GM18502 (cell line): ENCODE results near the gene DNM3.

ENCODE experiments used
- ATAC-seq: cut with Tn5 transposase; IDR thresholded peaks from one replicate; pipeline ENCODE4 v1.9.1; 2021; ENCODE audit warnings: mild to moderate bottlenecking; ENCODE audit not compliant: unreplicated experiment, poor library complexity

DNM3 gene

GRCh38 chr1:171963762-171964161 lies 122.5 kb downstream of the DNM3 start:
- ATAC-seq = no peak

GRCh38 chr1:171965777-171966176 lies 124.5 kb downstream of the DNM3 start:
- no peak for ATAC-seq

DNA sequence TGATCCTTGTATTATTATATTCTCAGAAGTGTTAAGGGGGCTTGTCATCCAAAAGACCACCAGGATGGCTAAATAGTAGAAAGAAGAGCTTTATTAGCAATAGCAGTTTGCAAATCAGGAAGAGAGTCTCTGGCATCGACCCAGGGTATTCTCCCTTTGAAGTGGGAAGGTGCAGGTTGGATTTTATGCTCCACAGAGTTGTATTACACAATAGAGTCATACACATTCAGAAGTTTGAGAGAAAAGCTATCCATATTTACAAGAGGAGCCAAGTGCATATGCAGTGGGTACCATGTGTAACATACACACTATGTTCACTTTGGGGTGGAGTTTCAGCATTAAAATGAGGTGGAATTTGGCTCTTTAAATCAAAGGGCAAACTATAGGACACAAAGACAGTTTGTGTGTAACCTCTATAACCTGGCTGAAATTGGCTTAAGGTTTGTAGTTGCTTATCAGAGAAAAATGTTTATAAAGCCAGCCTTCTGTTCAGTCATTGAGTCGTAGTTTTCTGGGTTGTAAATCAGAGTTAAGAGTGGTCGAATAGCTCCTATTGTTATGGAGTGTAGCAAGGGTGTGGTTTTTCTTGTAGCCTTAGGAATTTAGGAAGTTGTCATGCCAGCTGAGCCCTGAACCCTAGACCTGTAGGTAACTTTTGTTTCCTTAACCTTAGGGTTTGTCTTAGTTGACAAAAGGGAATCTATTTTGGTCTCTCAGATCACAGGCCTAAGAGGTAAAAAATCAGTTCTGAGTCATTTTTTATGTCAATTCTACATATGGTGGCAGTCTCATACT lies 125.3 kb downstream of the DNM3 start:
- ATAC-seq = no peak

DNA sequence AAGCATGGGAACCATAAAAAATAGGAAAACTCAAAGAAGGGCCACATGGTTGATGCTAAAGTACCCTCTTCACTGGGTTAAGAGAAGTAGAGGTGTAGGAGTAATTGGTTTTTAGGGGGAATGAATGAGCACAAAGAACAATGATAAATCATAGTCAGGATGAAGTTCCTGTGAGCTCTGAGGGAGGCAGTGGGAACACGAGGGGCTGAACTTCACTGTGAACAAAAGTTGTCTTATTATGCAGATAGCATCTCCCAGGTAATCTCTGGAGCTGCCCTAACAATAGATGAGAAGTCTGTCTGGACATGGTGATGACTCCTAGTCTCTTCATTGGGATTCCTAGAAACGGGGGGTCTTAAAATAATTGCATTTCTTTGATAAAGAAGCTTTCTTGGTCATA lies 127.9 kb downstream of the DNM3 start:
- ATAC-seq = no peak

DNA sequence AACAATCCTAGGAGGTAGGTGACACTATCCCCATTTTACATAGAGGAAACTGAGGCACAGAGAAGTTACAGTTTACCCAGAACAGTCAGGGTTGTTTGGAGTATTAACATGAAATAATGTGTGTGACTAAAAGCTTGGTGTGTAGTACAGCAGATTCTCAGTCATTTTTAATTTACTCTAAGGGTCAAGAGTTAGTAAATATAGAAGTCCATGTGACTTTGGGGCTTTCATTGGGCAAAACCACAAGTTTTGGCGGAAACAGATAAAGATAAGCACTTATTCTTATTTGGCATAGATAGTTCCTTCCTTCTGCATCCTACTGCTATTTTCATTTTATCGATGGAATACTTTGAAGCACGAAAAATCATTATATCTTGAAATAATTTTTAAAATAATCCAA lies 128.5 kb downstream of the DNM3 start:
- ATAC-seq = no peak

- no peak for ATAC-seq
Measured at GRCh38 chr1:171972846-171973245, 131.5 kb downstream of the DNM3 start.

GRCh38 chr1:171973421-171973820 lies 132.1 kb downstream of the DNM3 start:
- no peak for ATAC-seq

- ATAC-seq = no peak
Measured at GRCh38 chr1:171981303-171981702, 140.0 kb downstream of the DNM3 start.

- no peak for ATAC-seq
Measured at GRCh38 chr1:171983584-171983983, 142.3 kb downstream of the DNM3 start.

- no peak for ATAC-seq
Measured at GRCh38 chr1:171984262-171984661, 143.0 kb downstream of the DNM3 start.

GRCh38 chr1:171984850-171985485 lies 143.7 kb downstream of the DNM3 start:
- peak; percentile 52 for ATAC-seq

- ATAC-seq = no peak
Measured at GRCh38 chr1:171985639-171986038, 144.3 kb downstream of the DNM3 start.

DNA sequence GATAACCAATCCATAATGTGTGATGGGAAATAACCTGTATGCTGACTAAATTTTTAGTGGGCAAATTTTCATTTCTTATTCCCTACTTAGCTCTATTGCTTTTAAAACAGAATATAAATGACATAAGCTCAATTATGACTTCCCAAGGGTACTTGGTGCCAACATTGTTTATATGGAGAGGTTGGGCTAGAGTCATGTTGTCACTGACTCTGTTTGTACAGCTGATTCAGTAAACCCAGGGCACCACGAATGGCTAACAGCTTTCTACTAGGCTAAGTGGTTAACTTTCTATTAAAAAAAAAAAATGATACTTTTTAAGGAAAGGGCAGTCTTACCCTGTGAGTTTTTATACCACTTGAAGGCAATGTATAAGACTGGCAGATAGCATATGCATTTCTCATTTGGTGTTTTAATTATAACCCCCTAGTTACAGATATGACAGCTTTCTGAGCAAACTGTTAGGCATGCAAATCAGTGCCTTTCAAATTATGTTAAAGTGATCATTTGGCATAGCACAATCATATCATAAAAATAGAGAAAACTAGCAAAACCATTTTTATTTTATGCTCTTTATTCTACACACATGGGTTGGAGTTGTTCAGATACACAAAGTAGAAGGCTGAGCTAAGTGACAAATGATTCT lies 147.1 kb downstream of the DNM3 start:
- ATAC-seq = no peak

DNA sequence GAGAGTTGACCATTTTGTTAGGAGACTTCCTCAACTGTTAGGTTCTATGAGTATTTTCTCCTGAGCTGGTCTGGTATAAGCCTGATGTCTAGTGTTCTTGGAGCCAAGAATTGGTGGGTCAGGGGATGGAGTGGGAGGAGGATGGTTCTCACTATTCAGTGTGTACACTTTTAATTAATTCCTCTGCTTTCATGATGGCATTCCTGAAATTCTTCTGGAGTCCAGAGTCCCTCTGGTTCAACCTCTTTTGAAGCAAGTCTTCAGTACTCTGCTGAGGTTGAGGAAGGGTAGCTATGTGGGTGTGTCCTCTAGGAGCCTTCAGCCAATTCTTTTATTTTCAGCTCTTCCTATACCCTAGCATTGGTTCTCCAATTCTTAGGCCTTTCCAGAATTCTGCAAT lies 149.1 kb downstream of the DNM3 start:
- no peak for ATAC-seq

GRCh38 chr1:171994293-171994692 lies 153.0 kb downstream of the DNM3 start:
- no peak for ATAC-seq

DNA sequence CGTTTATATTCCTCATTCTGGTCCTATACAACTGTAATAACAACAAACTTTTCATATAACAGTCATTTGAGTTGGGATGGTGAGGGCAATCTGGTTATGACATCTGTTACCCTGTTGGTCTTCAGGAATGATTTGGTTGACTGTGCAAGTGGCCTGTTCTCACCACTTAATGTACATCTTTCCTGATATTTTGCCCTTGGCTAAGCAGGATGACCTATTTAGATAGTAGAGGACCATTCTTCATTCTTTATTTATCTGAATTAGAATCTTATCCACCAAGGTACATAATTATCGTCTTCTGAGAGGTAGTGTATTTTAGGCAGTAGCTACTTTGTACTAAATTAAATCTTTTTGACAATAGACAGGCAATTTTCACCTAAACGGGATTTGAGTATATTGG lies 154.3 kb downstream of the DNM3 start:
- ATAC-seq = no peak

DNA sequence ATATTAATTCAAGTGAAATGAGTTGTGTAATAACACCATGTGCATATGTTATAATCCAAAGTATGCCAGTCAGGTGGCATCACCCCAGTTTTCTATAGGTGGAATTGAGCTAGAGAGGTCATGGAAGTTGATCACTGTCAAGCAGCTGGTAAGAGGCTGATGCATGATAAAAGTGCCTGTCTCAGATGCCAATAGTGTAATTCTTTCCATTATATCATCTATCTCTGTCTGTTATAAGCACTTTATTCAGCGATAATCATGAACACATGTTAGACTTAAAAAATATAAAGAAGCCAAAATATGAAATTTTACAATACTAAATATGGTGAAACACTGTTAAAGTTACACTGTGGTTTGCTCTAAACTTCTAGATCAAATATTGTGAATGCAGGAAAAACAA lies 156.6 kb downstream of the DNM3 start:
- no peak for ATAC-seq

GRCh38 chr1:171998711-171999110 lies 157.4 kb downstream of the DNM3 start:
- no peak for ATAC-seq

DNA sequence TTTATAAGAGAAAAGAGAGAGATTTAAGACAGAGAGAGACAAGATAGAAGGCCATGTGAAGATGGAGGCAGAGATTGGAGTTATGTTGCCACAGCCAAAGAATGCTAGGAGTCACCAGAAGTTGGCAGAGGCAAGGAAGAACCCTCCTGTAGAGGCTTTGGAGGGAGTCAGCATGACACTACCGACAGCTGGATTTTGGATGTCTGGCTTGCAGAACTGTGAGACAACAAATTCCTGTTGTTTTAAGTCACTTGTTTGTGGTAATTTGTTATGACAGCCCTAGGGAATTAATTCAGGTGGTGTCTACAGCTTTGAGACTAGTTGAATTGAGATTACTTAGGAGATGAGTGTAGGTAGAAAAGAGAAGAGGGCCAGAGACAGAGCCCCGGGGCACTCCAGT lies 158.5 kb downstream of the DNM3 start:
- no peak for ATAC-seq

DNA sequence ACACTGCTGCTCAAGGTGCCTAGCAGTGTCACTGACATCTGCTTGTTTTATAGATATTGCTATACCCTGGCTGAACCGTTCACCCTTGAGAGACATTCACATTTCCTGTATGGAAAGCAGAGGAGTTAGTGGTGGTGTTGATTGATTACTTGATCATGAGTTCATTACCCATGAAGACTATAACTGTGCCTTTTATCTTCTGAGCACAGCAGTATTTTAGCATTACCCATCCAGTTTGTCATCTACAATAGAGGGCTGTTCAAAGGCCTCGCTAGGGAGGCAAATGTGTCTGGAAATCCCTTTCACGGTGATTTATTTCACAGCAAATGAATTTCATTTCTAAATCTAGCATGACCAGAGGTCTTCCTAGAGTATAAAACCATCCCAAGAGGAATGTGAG lies 160.0 kb downstream of the DNM3 start:
- no peak for ATAC-seq

DNA sequence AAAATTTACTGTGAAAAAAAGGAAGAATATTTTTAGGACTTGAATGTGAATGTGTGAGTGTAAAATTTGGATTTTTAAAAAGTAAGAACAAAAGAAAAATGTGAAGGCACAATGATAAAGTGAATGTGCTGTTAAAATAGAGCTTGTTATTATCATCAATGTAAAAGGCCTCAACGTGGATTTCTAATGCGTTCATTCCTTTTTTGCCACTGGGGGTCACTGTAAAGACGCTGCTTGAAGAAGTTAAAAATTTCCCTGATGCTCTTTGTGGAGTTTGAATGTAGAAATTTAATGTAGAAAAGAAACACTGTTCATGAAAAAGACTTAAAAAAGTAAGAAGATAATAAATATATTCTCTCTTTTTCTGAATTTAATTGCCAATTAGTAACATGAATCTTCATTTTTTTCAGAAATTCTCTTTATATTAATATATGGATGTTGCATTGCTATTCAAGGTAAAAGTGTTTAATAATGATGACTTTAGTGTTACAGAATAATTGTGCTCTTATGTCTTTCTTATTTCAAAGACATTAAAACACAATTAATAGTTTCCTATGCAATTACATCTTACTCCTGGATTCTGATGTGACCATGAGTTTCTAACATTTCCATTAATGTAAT lies 161.5 kb downstream of the DNM3 start:
- ATAC-seq = no peak
